ENCODE data around the gene MTG2. TPM values are rescaled to one million over a fixed set of nuclear protein-coding genes. Genes with fewer than 3 reads are reported as not detected.

The MTG2 gene
- total RNA-seq: 21.7 and 25.2 TPM in 2 replicates

- peak; percentile 89 for DNase-seq (ENCODE audit: low read depth)
These were observed at the start of gene MTG2 for GRCh38 chr20:62182469-62183425. TSS of gene MTG2 (plus strand) at chr20:62183028. CDS start at chr20:62193421, 10,393 bp downstream.

GRCh38 chr20:62133051-62133845 lies 49.6 kb upstream of the MTG2 start:
- DNase-seq (ENCODE audit: low read depth): no peak

- DNase-seq (ENCODE audit: low read depth): no peak
These were observed 49.0 kb upstream of the MTG2 start for GRCh38 chr20:62133864-62134263.

DNA sequence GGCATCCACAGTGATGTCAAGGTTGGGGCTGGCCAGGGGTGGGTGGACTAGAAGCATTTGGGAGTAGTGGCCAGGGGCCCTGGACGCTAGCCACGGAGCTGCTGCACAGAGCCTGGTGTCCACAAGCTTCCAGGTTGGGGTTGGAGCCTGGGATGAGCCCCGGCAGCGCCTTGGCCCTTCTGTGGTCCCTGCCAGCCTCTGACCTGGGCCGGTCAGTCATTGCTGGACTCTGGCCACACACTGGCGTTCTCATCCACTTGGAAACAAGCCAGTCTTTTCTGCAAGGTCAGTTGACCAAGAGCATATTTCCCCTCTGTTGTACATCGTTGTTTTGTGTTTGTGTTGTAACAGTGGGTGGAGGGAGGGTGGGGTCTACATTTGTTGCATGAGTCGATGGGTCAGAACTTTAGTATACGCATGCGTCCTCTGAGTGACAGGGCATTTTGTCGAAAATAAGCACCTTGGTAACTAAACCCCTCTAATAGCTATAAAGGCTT lies 48.0 kb upstream of the MTG2 start:
- DNase-seq (ENCODE audit: low read depth): peak; percentile 37

DNA sequence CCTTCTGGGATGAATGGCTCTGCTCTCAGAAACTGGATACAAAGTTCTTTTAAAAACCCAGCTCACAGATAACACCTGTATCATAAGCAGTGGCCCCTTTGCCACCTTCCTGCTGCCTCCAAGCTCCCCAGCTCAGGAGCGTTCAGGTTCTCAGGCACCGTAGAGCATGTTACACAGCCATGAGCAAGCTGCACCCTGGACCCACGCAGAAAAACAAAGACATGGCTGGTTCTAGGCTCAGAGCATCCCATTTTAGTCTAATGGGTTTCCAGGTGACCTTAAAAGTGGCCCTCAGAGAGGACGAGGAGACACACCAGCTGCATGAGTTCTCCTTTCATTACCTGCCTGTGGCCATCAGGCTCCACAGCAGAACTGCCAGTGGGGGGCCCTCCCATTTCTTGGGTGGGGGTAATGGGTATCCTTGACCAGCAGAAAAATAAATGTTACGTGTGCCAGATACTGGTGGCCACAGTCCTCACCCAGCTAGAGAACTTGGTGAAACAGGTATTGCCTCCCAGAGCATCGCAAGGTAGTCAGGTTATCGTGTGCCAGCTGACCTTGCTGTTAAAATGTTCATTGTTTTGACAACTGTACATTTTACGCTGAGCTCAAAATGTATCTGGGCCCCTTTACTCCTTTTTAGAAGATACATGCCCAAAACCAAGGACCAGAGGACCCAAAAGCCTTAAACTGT lies 47.1 kb upstream of the MTG2 start:
- DNase-seq (ENCODE audit: low read depth): no peak

GRCh38 chr20:62136283-62137091 lies 46.3 kb upstream of the MTG2 start:
- peak; percentile 59 for DNase-seq (ENCODE audit: low read depth)

DNA sequence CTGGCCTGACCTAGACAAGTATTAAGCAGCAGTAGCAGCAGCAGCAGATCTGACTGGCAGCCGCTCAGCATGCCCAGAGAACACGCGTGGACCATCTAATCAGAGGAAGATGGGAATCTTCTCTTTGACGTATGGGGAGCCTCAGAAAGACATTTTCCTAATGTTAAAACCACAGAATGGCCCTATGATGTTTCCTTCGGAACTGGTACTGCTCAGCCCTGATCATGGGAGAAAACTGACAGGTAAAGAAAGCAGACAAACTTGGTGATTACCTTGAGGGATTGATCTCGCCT lies 45.8 kb upstream of the MTG2 start:
- no peak for DNase-seq (ENCODE audit: low read depth)

DNA sequence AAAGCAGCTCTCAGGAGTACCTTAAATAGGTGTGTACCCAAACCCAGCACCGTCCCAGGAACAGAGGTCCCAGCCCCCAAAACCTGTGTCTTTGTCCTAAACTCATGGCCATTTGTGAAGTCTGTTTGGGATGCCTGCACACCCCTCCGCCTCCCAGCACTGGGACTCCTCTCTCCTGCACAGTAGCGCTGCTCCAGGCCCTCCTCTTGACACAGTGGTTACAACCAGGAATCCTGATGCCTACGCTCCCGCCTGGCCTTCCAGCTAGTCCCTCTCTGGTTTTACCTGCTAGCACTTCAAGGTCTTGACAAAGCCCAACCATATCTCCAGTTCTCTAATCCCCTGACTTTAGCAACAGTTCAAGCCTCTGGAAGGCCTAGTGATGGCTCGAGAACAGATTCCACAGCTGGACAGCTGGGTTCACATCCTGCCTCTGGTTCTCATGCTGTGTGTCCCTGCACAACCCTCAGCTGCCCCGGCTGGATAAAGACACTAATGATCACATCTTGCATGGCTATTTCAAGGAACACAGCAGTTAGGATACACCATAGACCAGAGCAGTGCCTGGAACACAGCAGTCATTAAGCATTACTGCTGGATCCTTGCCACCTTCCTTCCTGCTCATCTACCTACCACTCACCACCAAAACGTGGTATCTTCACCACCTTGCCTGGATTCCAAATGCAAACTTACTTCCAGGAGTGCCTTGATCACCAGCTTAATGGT lies 45.2 kb upstream of the MTG2 start:
- DNase-seq (ENCODE audit: low read depth): no peak

DNA sequence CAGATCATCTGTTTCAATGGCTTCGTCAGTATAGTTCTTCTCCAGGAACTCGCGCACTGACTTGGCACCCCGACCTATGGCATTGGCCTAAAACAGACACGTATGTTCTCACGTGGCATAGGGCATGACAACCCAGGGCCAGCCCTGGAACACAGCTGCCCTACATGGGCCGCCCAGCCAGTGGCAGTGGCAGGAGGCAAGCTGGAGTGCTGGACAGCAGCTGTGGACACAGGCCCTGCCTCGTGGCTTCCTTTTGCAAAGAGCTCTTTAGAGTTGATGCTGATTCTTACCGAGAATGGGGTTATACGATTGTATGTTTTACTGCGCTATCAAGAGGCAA lies 44.7 kb upstream of the MTG2 start:
- DNase-seq (ENCODE audit: low read depth): no peak

DNA sequence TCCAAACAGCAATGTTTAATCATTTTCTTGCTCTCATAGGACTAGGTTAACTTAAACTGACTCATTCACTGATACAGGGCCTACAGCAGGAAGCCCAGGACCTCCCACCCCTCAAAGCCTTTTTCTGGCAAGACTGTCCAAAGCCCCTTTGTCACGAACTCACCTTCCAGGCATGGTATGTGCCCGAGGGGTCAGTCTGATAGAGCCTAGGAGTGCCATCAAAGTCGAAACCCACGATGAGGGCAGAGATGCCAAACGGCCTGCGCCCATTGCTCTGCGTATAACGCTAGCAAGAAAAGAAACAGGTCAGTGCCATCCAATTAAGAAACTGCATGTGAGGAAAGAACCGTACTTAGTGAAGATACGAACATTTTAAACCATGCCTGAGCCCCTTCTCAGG lies 43.9 kb upstream of the MTG2 start:
- no peak for DNase-seq (ENCODE audit: low read depth)

DNA sequence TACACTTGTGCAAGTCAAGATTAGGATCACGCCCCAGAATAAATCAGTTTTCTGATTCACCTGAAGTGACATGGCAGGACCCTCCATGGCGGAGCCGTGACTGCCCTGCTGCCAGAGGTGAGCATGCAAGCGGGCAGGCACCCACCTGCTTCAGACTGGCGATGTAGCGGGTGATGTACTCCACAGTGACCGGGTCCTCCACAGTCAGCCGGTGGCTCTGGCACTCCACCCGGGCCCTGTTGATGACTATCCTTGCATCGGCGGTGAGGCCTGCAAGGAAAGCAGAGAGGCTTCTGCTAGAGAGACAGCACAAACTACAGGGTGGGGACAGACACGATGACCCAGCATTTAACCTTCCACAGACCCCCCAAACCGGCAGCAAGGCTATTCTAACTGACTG lies 43.2 kb upstream of the MTG2 start:
- no peak for DNase-seq (ENCODE audit: low read depth)

GRCh38 chr20:62141043-62141396 lies 41.8 kb upstream of the MTG2 start:
- DNase-seq (ENCODE audit: low read depth): no peak

GRCh38 chr20:62141397-62142251 lies 41.2 kb upstream of the MTG2 start:
- no peak for DNase-seq (ENCODE audit: low read depth)

DNA sequence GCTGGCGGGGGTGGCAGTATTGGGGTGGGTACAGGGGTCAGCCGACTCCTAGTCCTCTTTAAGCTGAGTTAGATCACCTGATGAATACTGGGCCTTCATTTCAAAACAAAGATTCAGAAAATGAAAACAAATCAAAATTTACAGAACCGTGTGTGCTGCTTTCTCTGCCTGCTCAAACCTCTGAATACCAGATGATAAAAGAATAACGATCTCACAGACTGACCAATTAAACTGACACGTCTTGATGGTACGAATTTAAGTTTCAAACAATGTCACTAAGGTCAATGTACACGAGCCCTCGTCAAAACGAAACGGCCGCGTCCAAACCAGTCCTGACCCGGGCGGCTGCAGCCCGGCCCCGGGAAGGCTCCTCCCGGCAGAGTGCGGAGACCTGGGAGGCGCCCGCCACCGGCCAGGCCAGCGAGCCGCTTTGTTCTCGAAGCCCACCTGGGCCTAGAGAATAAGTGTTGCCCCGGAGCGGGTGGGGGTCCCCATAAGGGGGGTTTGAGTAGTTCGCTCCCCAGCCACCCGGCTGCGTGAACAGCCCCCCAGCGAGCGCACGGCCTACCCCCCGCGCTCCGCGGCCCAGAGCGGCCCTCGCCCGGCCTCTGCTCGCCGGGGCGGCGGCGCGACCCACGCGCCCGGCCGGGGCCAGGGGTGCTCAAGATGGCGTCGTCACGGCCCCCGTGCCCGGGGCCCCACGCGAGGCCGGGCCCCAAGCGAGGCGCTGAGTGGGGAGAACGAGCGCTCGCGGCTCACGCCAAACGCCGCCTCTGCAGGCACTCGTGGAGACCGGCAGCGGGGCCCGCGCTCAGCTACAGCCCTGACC lies 40.4 kb upstream of the MTG2 start:
- no peak for DNase-seq (ENCODE audit: low read depth)

DNA sequence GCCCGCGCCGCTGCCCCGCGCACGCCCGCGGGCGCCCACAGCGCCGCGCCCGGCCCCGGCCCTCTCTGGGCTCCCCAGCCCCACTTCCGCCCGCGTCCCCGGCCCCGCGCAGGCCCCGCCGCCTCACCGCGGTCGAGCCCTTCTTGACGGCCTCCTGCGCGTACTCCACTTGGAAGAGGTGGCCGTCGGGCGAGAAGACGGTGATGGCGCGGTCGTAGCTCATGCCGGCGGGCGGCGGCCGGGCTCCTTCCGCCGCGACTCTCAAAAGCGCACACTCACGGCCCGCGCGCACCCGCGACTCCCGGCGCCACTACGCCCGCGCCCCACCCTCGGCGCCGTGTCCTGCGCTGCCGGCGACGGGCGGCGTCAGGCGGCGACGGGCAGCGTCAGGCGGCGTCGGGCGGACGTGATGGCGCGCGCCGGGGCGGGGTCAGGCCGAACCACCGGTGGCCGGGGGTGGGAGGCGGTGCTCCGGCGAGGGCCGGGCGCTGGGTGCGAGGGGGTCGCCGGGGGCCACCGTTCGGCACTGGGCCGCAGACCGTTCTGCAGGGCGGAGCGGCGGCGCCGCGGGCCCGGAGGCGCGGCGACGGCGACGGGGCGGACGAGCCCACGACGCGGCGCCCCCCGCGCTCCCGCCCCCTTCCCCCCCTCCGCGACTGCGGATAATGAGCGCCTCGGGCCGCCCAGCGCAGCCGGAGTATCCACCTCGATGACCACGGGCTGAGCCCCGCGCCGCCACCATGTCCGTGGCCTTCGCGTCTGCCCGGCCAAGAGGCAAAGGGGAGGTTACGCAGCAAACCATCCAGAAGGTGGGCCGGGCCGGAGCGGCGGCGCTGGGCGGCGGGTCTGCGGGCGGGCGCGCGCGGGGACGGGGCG lies 39.5 kb upstream of the MTG2 start, which contains the start of the genes PSMA7 and SS18L1:
TSS of gene PSMA7 (minus strand) at position 314 of the 876 bp plus-strand sequence. CDS start at position 223, 91 bp downstream.
TSS of gene SS18L1 (plus strand) at position 689 of the 876 bp plus-strand sequence. CDS start at position 741, 52 bp downstream.
- DNase-seq (ENCODE audit: low read depth): peak; percentile 42

DNA sequence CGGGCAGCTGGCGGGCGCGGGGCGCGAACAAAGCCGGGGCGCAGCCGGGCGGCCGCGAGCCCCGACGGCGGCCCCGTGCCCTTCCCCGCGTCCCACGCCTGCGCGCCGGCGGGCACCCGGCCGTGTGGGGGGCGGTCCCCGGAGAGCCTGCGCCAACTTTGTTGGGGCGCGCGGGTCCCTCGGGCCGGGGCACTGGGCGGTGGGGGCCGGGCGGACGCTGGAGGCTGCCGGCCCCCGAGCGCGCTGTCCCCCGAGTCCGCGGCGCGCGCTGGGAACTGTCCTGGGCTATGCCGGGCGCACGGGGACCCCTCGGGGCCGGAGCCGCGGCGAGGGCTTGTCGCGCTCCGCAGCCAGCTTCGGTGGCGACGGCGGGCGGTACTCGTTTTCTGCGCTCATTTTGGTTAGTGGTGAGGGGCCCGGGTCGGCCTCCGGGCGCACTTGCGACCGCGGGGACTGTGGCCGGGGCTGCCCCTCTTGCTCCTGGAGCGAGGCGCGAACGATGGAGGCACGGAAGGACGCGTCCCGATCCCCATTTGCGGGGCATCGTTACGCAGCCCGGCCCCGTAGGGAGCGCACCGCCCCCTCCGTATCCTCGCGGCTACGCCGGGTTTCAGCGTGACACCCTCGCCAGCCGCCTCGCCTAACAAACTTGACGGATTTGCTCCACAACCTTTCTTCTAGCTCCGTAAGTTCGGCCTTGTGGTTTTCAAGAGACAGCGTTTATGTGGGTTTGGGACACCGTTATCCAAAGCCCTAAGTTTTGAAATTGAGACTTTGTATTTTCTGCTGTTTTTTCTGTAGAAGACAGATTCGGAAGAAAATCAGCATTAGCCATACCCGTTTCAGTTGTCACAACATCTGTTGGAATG lies 38.6 kb upstream of the MTG2 start:
- no peak for DNase-seq (ENCODE audit: low read depth)

DNA sequence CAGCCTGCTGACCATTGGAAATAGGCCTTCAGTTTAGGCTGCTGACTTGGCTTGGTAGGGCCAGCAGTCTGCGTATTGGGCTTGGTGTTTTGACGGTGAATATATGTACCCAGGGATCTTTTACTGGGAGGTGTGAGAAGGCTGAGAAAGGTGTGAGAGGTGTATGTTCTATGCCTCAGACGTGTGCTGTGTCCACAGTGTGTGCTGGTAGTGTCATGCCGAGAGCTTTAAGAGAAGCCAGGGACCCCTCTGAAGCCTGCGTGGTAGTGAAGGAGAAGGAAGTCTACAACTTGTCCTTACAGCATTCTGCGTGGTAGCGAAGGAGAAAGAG lies 37.2 kb upstream of the MTG2 start:
- no peak for DNase-seq (ENCODE audit: low read depth)
